SK-N-SH treated with all-trans-retinoic acid at 6 μM for 48 hours (cell line): ENCODE measurements around the gene AFF1.

Experiments used
- ARNTL ChIP-seq: fragments of 450-650 bp; formaldehyde crosslinking; IDR thresholded peaks from 2 replicates; pipeline ENCODE4 v1.5.0; 2020; ENCODE audit warnings: low read depth, mild to moderate bottlenecking, moderate library complexity, borderline replicate concordance
- CREB5 ChIP-seq: fragments of 250-450 bp; sonication (Bioruptor Pico); IDR thresholded peaks from 2 replicates; pipeline ENCODE4 v1.5.1; 2020; ENCODE audit warnings: low read depth, mild to moderate bottlenecking, moderate library complexity
- CSDC2 ChIP-seq: fragments of 250-450 bp; sonication (Bioruptor Pico); IDR thresholded peaks from 2 replicates; pipeline ENCODE4 v1.5.0; 2020; ENCODE audit warnings: mild to moderate bottlenecking, moderate library complexity
- ESRRG ChIP-seq: fragments of 250-450 bp; sonication (Bioruptor Pico); IDR thresholded peaks from 2 replicates; pipeline ENCODE4 v1.6.1; 2021; ENCODE audit warnings: mild to moderate bottlenecking
- GLIS3 ChIP-seq: fragments of 250-450 bp; sonication (Bioruptor Pico); IDR thresholded peaks from 2 replicates; pipeline ENCODE4 v1.5.0; 2020; ENCODE audit warnings: mild to moderate bottlenecking, moderate library complexity
- PATZ1 ChIP-seq: fragments of 250-450 bp; sonication (Bioruptor Pico); IDR thresholded peaks from 2 replicates; pipeline ENCODE4 v1.8.0; 2020; ENCODE audit warnings: mild to moderate bottlenecking, moderate library complexity, borderline replicate concordance
- POU6F1 ChIP-seq: fragments of 250-450 bp; sonication (Bioruptor Pico); IDR thresholded peaks from 2 replicates; pipeline ENCODE4 v1.8.0; 2021; ENCODE audit warnings: low read depth, mild to moderate bottlenecking, moderate library complexity, borderline replicate concordance
- PPARA ChIP-seq: fragments of 250-450 bp; sonication (Bioruptor Pico); IDR thresholded peaks from 2 replicates; pipeline ENCODE4 v1.5.0; 2020; ENCODE audit warnings: mild to moderate bottlenecking, borderline replicate concordance
- RARB ChIP-seq: fragments of 250-450 bp; sonication (Bioruptor Pico); IDR thresholded peaks from 2 replicates; pipeline ENCODE4 v1.8.0; 2021; ENCODE audit warnings: mild to moderate bottlenecking, moderate library complexity
- TOX ChIP-seq: fragments of 250-450 bp; sonication (Bioruptor Pico); IDR thresholded peaks from 2 replicates; pipeline ENCODE4 v1.8.0; 2021; ENCODE audit warnings: mild to moderate bottlenecking, moderate library complexity, borderline replicate concordance
- ZC3H10 ChIP-seq: fragments of 250-450 bp; sonication (Bioruptor Pico); IDR thresholded peaks from 2 replicates; pipeline ENCODE4 v1.5.1; 2021; ENCODE audit warnings: mild to moderate bottlenecking, moderate library complexity
- ZFP30 ChIP-seq: fragments of 450-650 bp; formaldehyde crosslinking; IDR thresholded peaks from 2 replicates; pipeline ENCODE4 v1.5.0; 2022; ENCODE audit warnings: mild to moderate bottlenecking, moderate library complexity
- ZNF565 ChIP-seq: fragments of 450-650 bp; formaldehyde crosslinking; conservative IDR thresholded peaks from 2 replicates; pipeline ENCODE4 v1.5.0; 2020; ENCODE audit warnings: low read depth, mild to moderate bottlenecking, moderate library complexity

GRCh38 chr4:86990510-86990909 lies 55.7 kb downstream of the AFF1 start:
- no peak for TF ChIP-seq ESRRG (CRISPR knock-in tag)
- TF ChIP-seq PATZ1 (CRISPR knock-in tag) = no peak
- no peak for TF ChIP-seq CSDC2
- no peak for TF ChIP-seq ZNF565 (CRISPR knock-in tag)
- no peak for TF ChIP-seq ARNTL (CRISPR knock-in tag)
- TF ChIP-seq ZFP30 (CRISPR knock-in tag) = no peak
- TF ChIP-seq POU6F1 (CRISPR knock-in tag) = no peak
- TF ChIP-seq CREB5 = no peak
- no peak for TF ChIP-seq TOX (CRISPR knock-in tag)
- TF ChIP-seq ZC3H10 (CRISPR knock-in tag) = no peak
- no peak for TF ChIP-seq PPARA
- TF ChIP-seq GLIS3 = no peak
- no peak for TF ChIP-seq RARB (CRISPR knock-in tag)
